Measurements from ENCODE around the gene ABCF1.

- TF ChIP-seq MAX (IDR thresholded peaks at IDR 0.05), result no peak
- peak; percentile 96 for TF ChIP-seq YY1 (IDR thresholded peaks at IDR 0.05)
- TF ChIP-seq, protein P1, sequence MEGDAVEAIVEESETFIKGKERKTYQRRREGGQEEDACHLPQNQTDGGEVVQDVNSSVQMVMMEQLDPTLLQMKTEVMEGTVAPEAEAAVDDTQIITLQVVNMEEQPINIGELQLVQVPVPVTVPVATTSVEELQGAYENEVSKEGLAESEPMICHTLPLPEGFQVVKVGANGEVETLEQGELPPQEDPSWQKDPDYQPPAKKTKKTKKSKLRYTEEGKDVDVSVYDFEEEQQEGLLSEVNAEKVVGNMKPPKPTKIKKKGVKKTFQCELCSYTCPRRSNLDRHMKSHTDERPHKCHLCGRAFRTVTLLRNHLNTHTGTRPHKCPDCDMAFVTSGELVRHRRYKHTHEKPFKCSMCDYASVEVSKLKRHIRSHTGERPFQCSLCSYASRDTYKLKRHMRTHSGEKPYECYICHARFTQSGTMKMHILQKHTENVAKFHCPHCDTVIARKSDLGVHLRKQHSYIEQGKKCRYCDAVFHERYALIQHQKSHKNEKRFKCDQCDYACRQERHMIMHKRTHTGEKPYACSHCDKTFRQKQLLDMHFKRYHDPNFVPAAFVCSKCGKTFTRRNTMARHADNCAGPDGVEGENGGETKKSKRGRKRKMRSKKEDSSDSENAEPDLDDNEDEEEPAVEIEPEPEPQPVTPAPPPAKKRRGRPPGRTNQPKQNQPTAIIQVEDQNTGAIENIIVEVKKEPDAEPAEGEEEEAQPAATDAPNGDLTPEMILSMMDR (IDR thresholded peaks at IDR 0.05; ENCODE audit: low read depth, low read length, missing input control), result no peak
- TF ChIP-seq TAF1 (conservative IDR thresholded peaks at IDR 0.05), result peak; percentile 62
- TF ChIP-seq GABPA (IDR thresholded peaks at IDR 0.05 in 1 of 2, conservative IDR thresholded peaks at IDR 0.05 in 1 of 2), result peak in 1 of 2 donors; percentile 17
- TF ChIP-seq FOXA1 (IDR thresholded peaks at IDR 0.05), result no peak
- TF ChIP-seq, protein P2, sequence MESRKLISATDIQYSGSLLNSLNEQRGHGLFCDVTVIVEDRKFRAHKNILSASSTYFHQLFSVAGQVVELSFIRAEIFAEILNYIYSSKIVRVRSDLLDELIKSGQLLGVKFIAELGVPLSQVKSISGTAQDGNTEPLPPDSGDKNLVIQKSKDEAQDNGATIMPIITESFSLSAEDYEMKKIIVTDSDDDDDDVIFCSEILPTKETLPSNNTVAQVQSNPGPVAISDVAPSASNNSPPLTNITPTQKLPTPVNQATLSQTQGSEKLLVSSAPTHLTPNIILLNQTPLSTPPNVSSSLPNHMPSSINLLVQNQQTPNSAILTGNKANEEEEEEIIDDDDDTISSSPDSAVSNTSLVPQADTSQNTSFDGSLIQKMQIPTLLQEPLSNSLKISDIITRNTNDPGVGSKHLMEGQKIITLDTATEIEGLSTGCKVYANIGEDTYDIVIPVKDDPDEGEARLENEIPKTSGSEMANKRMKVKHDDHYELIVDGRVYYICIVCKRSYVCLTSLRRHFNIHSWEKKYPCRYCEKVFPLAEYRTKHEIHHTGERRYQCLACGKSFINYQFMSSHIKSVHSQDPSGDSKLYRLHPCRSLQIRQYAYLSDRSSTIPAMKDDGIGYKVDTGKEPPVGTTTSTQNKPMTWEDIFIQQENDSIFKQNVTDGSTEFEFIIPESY (IDR thresholded peaks at IDR 0.05), result no peak
- no peak for TF ChIP-seq SP1 (IDR thresholded peaks at IDR 0.05)
- no peak for TF ChIP-seq REST (IDR thresholded peaks at IDR 0.05)
- TF ChIP-seq RXRA (IDR thresholded peaks at IDR 0.05), result no peak
- TF ChIP-seq EGR1 (IDR thresholded peaks at IDR 0.05; ENCODE audit: low read depth in 2 of 2), result no peak
Measured at GRCh38 chr6:30615219-30615957, 44.1 kb downstream of the ABCF1 start.

All from liver (tissue), 3 donors.